DND-41 (cell line): ENCODE data around the gene ZKSCAN1.

ENCODE experiments used
- ATAC-seq: fragments of 200-7000 bp; cut with Tn5 transposase; 3 replicates; pipeline ENCODE4 v1.9.1; 2021; ENCODE audit warnings: low read depth; ENCODE audit not compliant: insufficient read depth
- DNase-seq: peaks from one replicate; pipeline ENCODE4 v3.0.0-alpha.2; 2020
- H2AFZ ChIP-seq: 2 replicates; pipeline ENCODE4 v1.6.0; 2012; ENCODE audit warnings: low read depth, low read length
- H3K27ac ChIP-seq: 2 replicates; pipeline ENCODE4 v1.5.1; 2012; ENCODE audit warnings: low read length, inconsistent platforms
- H3K27me3 ChIP-seq: fragments of 200-600 bp; sonication (generic); 2 replicates; pipeline ENCODE4 v1.6.0; 2012; ENCODE audit warnings: low read length, mild to moderate bottlenecking, inconsistent platforms; ENCODE audit not compliant: insufficient read depth, poor library complexity
- H3K36me3 ChIP-seq: 2 replicates; pipeline ENCODE4 v1.5.1; 2012; ENCODE audit warnings: low read length, inconsistent platforms; ENCODE audit not compliant: insufficient read depth
- H3K4me1 ChIP-seq: 2 replicates; pipeline ENCODE4 v1.5.1; 2012; ENCODE audit warnings: mild to moderate bottlenecking, low read length; ENCODE audit not compliant: insufficient read depth
- H3K4me2 ChIP-seq: 2 replicates; pipeline ENCODE4 v1.6.0; 2012; ENCODE audit warnings: mild to moderate bottlenecking, moderate library complexity, low read length, inconsistent platforms; ENCODE audit not compliant: insufficient read depth
- H3K4me3 ChIP-seq, 2 experiments: fragments of 200-600 bp in 1 of 2; shearing (Covaris generic) in 1 of 2; 2 replicates each; pipeline ENCODE4 v1.5.1; 2012 to 2016; ENCODE audit warnings: inconsistent platforms in 2 of 2, low read length in 2 of 2, mild to moderate bottlenecking in 2 of 2, low read depth in 1 of 2, moderate library complexity in 1 of 2
- H3K79me2 ChIP-seq: 2 replicates; pipeline ENCODE4 v1.6.0; 2012; ENCODE audit warnings: low read length, inconsistent platforms; ENCODE audit not compliant: insufficient read depth
- H3K9ac ChIP-seq: 2 replicates; pipeline ENCODE4 v1.6.0; 2012; ENCODE audit warnings: low read depth, mild to moderate bottlenecking, inconsistent platforms, low read length, moderate library complexity
- H3K9me3 ChIP-seq: 2 replicates; pipeline ENCODE4 v1.5.1; 2012; ENCODE audit warnings: low read length, moderate library complexity, mild to moderate bottlenecking, inconsistent platforms; ENCODE audit not compliant: insufficient read depth, severe bottlenecking
- H4K20me1 ChIP-seq: 2 replicates; pipeline ENCODE4 v1.6.0; 2012; ENCODE audit warnings: low read length; ENCODE audit not compliant: insufficient read depth
- CTCF ChIP-seq: IDR thresholded peaks from 2 replicates; pipeline ENCODE4 v1.5.1; 2012; ENCODE audit warnings: borderline replicate concordance, low read length, moderate library complexity, mild to moderate bottlenecking; ENCODE audit not compliant: poor library complexity, severe bottlenecking; ENCODE audit errors: extremely low read depth
- EZH2 ChIP-seq: IDR thresholded peaks from 3 replicates; pipeline ENCODE4 v1.6.1; 2012; ENCODE audit warnings: borderline replicate concordance, low read depth, mild to moderate bottlenecking, moderate library complexity, low read length, inconsistent platforms; ENCODE audit not compliant: severe bottlenecking

Gene ZKSCAN1

GRCh38 chr7:100017875-100018274 lies 2.5 kb downstream of the ZKSCAN1 start:
- peak overlapping the region; percentile 95; the same call in 1 of the 2 replicates for H3K4me2 ChIP-seq
- TF ChIP-seq CTCF (no peak), EZH2 (no peak)
- H3K27ac ChIP-seq = no peak overlapping the region

GRCh38 chr7:100019908-100020307 lies 4.5 kb downstream of the ZKSCAN1 start:
- peaks cover 64% of the 10 kb centered on the region for H3K36me3 ChIP-seq
- H3K4me3 ChIP-seq = no peak overlapping the region
- no peak overlapping the region for H3K4me2 ChIP-seq
- no peak for ATAC-seq
- H3K27me3 ChIP-seq = no peaks in the 10 kb centered on the region
- TF ChIP-seq EZH2 = no peak
- no peak for TF ChIP-seq CTCF
- H3K9ac ChIP-seq = no peak overlapping the region
- H3K9me3 ChIP-seq = no peaks in the 10 kb centered on the region
- H3K27ac ChIP-seq = no peak overlapping the region
- peaks cover 84% of the 10 kb centered on the region for H3K79me2 ChIP-seq
- DNase-seq = no peak
- no peak overlapping the region for H2AFZ ChIP-seq
- H4K20me1 ChIP-seq = peaks cover 30% of the 10 kb centered on the region
- peaks cover 30% of the 10 kb centered on the region for H3K4me1 ChIP-seq

More at GRCh38 chr7:100017875-100018274, 2.5 kb downstream of the ZKSCAN1 start:
- Histone ChIP-seq H3K36me3 (peaks cover 44% of the 10 kb centered on the region), H3K9me3 (no peaks in the 10 kb centered on the region), H4K20me1 (peaks cover 27% of the 10 kb centered on the region), H3K9ac (no peak overlapping the region), H3K4me3 (peak overlapping the region in 1 of 2 experiments; percentile 36; a peak in 1 of 4 replicates), H2AFZ (no peak overlapping the region), H3K4me1 (peaks cover 33% of the 10 kb centered on the region), H3K27me3 (no peaks in the 10 kb centered on the region), H3K79me2 (peaks cover 76% of the 10 kb centered on the region)
- DNase-seq = no peak
- ATAC-seq = no peak

GRCh38 chr7:100021297-100021696 lies 5.9 kb downstream of the ZKSCAN1 start:
- H4K20me1 ChIP-seq = peaks cover 27% of the 10 kb centered on the region
- H3K36me3 ChIP-seq = peaks cover 78% of the 10 kb centered on the region
- H2AFZ ChIP-seq = no peak overlapping the region
- H3K4me3 ChIP-seq = no peak overlapping the region
- no peaks in the 10 kb centered on the region for H3K9me3 ChIP-seq
- no peak overlapping the region for H3K9ac ChIP-seq
- peaks cover 23% of the 10 kb centered on the region for H3K4me1 ChIP-seq
- no peak for TF ChIP-seq CTCF
- TF ChIP-seq EZH2 = no peak
- H3K27me3 ChIP-seq = no peaks in the 10 kb centered on the region
- DNase-seq (no peak), ATAC-seq (no peak)
- peaks cover 71% of the 10 kb centered on the region for H3K79me2 ChIP-seq
- H3K27ac ChIP-seq = no peak overlapping the region
- no peak overlapping the region for H3K4me2 ChIP-seq

- DNase-seq (no peak), ATAC-seq (no peak)
- Histone ChIP-seq H3K79me2 (peaks cover 58% of the 10 kb centered on the region), H3K27ac (no peak overlapping the region), H2AFZ (no peak overlapping the region), H3K9me3 (no peaks in the 10 kb centered on the region), H3K36me3 (peaks cover 81% of the 10 kb centered on the region), H4K20me1 (peaks cover 18% of the 10 kb centered on the region), H3K9ac (no peak overlapping the region), H3K4me3 (no peak overlapping the region), H3K4me2 (no peak overlapping the region), H3K27me3 (no peaks in the 10 kb centered on the region), H3K4me1 (peaks cover 10% of the 10 kb centered on the region)
- TF ChIP-seq CTCF (no peak), EZH2 (no peak)
Measured at GRCh38 chr7:100022621-100023020, 7.2 kb downstream of the ZKSCAN1 start.
